ENCODE measurements around the gene ZNF841. TPM values are rescaled to one million over a fixed set of nuclear protein-coding genes. Genes with fewer than 3 reads are reported as not detected.

Gene ZNF841
- 60.1 and 68.3 TPM in 2 replicates for total RNA-seq

GRCh38 chr19:52095172-52096014 is at the start of gene ZNF841:
ZNF841 (minus strand) TSS chr19:52095765; CDS start chr19:52084801, 10,964 bp downstream.

GRCh38 chr19:52139252-52140031 is 43.9 kb upstream of the ZNF841 start, which contains the start of gene ZNF616:
ZNF616 (minus strand) TSS chr19:52139938; CDS start chr19:52130512, 9,426 bp downstream.

GRCh38 chr19:52048555-52049501 is 46.7 kb downstream of the ZNF841 start, which contains the start of gene ZNF432:
ZNF432 (minus strand) TSS chr19:52048838; CDS start chr19:52046868, 1,970 bp downstream.

GRCh38 chr19:52028027-52028779 is 67.4 kb downstream of the ZNF841 start, which contains the start of gene ZNF614:
ZNF614 (minus strand) TSS chr19:52028379; CDS start chr19:52025745, 2,634 bp downstream.

Other genes with a start within 250 kb of the ZNF841 start
- gene ZNF577, start 207.8 kb downstream of the ZNF841 start, total RNA-seq: 5.1 and 11.9 TPM in 2 replicates
- gene ZNF649, start 190.7 kb downstream of the ZNF841 start, total RNA-seq: 14.0 and 17.0 TPM in 2 replicates
- 6.5 and 12.4 TPM in 2 replicates for gene ZNF613, start 168.3 kb downstream of the ZNF841 start, total RNA-seq
- 8.2 and 13.2 TPM in 2 replicates for gene ZNF350, start 108.9 kb downstream of the ZNF841 start, total RNA-seq
- 8.9 and 13.2 TPM in 2 replicates for gene ZNF615, start 87.6 kb downstream of the ZNF841 start, total RNA-seq
- gene ZNF614, start 67.4 kb downstream of the ZNF841 start, total RNA-seq: 15.4 and 19.7 TPM in 2 replicates
- gene ZNF432, start 46.9 kb downstream of the ZNF841 start, total RNA-seq: 11.3 and 15.2 TPM in 2 replicates
- gene ZNF616, start 44.2 kb upstream of the ZNF841 start, total RNA-seq: 12.6 and 17.5 TPM in 2 replicates
- gene ZNF836, start 75.9 kb upstream of the ZNF841 start, total RNA-seq: 4.8 and 12.2 TPM in 2 replicates
- gene PPP2R1A, start 94.3 kb upstream of the ZNF841 start, total RNA-seq: 109 and 218 TPM in 2 replicates
- gene ZNF766, start 173.8 kb upstream of the ZNF841 start, total RNA-seq: 12.6 and 23.6 TPM in 2 replicates
- 3.4 and 7.5 TPM in 2 replicates for gene ZNF480, start 201.4 kb upstream of the ZNF841 start, total RNA-seq
- gene ZNF610, start 240.5 kb upstream of the ZNF841 start, total RNA-seq: 1.4 and 6.5 TPM in 2 replicates